T-helper 2 cell treated with Interferon-gamma antibody and Interleukin-4, amounts not matched to agents 5 μg/mL and 100 μg/mL, for 36 hours (primary cell): ENCODE data around the gene KCNK4.
"Not testable (repeated sequence)": the region's sequence is repeated elsewhere in the genome, so short reads cannot be mapped to it uniquely, and the experiment has no call there.

Source experiments
- DNase-seq: peaks from one replicate; pipeline ENCODE4 v3.0.0; 2021; ENCODE audit warnings: low spot score
- H3K27ac Mint-ChIP-seq: one replicate; pipeline ENCODE4 v1.8.0; 2021; ENCODE audit warnings: mild to moderate bottlenecking, mixed read lengths
- H3K27me3 Mint-ChIP-seq: one replicate; pipeline ENCODE4 v1.8.0; 2021; ENCODE audit warnings: low read depth, mixed read lengths
- H3K36me3 Mint-ChIP-seq: one replicate; pipeline ENCODE4 v1.8.0; 2021; ENCODE audit warnings: low read depth, mixed read lengths
- H3K4me1 Mint-ChIP-seq: one replicate; pipeline ENCODE4 v1.8.0; 2021; ENCODE audit warnings: low read depth, mixed read lengths
- H3K4me3 Mint-ChIP-seq: one replicate; pipeline ENCODE4 v1.8.0; 2022; ENCODE audit warnings: mild to moderate bottlenecking, moderate library complexity, mixed read lengths
- H3K9me3 Mint-ChIP-seq: one replicate; pipeline ENCODE4 v1.8.0; 2021; ENCODE audit warnings: mixed read lengths

The KCNK4 gene

GRCh38 chr11:64312947-64313346 lies 21.8 kb downstream of the KCNK4 start:
- DNase-seq = no peak
- Mint-ChIP-seq H3K27ac (peak overlapping the region; percentile 37), H3K4me3 (no peak overlapping the region), H3K4me1 (peaks cover 19% of the 10 kb centered on the region), H3K9me3 (no peaks in the 10 kb centered on the region), H3K27me3 (no peaks in the 10 kb centered on the region), H3K36me3 (peaks cover 32% of the 10 kb centered on the region)

- no peak overlapping the region for H3K4me3 Mint-ChIP-seq
- peaks cover 19% of the 10 kb centered on the region for H3K4me1 Mint-ChIP-seq
- H3K27ac Mint-ChIP-seq = peak overlapping the region; percentile 33
Observed at GRCh38 chr11:64313491-64314145, 22.5 kb downstream of the KCNK4 start.

GRCh38 chr11:64314146-64314804 lies 23.2 kb downstream of the KCNK4 start:
- H3K27ac Mint-ChIP-seq = no peak overlapping the region
- peaks cover 23% of the 10 kb centered on the region for H3K4me1 Mint-ChIP-seq

More at GRCh38 chr11:64313491-64314145, 22.5 kb downstream of the KCNK4 start:
- H3K36me3 Mint-ChIP-seq = peaks cover 32% of the 10 kb centered on the region
- DNase-seq = no peak
- no peaks in the 10 kb centered on the region for H3K9me3 Mint-ChIP-seq
- H3K27me3 Mint-ChIP-seq = no peaks in the 10 kb centered on the region

GRCh38 chr11:64314805-64315561 lies 23.9 kb downstream of the KCNK4 start:
- Mint-ChIP-seq H3K27me3 (no peaks in the 10 kb centered on the region), H3K27ac (no peak overlapping the region), H3K36me3 (peaks cover 35% of the 10 kb centered on the region), H3K4me3 (peak overlapping the region; percentile 26), H3K4me1 (peaks cover 25% of the 10 kb centered on the region), H3K9me3 (no peaks in the 10 kb centered on the region)
- DNase-seq = no peak

More at GRCh38 chr11:64314146-64314804, 23.2 kb downstream of the KCNK4 start:
- H3K27me3 Mint-ChIP-seq = no peaks in the 10 kb centered on the region
- H3K36me3 Mint-ChIP-seq = peaks cover 32% of the 10 kb centered on the region
- H3K4me3 Mint-ChIP-seq = no peak overlapping the region
- no peak for DNase-seq
- no peaks in the 10 kb centered on the region for H3K9me3 Mint-ChIP-seq

GRCh38 chr11:64315667-64316526 lies 24.8 kb downstream of the KCNK4 start:
- not testable (repeated sequence) for H3K27me3 Mint-ChIP-seq, DNase-seq
- peaks cover 24% of the 10 kb centered on the region for H3K4me1 Mint-ChIP-seq

GRCh38 chr11:64316672-64317324 lies 25.7 kb downstream of the KCNK4 start:
- DNase-seq = peak; percentile 40
- H3K9me3 Mint-ChIP-seq = no peaks in the 10 kb centered on the region
- no peaks in the 10 kb centered on the region for H3K27me3 Mint-ChIP-seq
- H3K4me3 Mint-ChIP-seq = peak overlapping the region; percentile 97
- H3K36me3 Mint-ChIP-seq = peaks cover 42% of the 10 kb centered on the region
- H3K4me1 Mint-ChIP-seq = peaks cover 25% of the 10 kb centered on the region
- peak overlapping the region; percentile 100 for H3K27ac Mint-ChIP-seq

More at GRCh38 chr11:64315667-64316526, 24.8 kb downstream of the KCNK4 start:
- peaks cover 37% of the 10 kb centered on the region for H3K36me3 Mint-ChIP-seq
- peak overlapping the region; percentile 100 for H3K27ac Mint-ChIP-seq
- H3K9me3 Mint-ChIP-seq = not testable (repeated sequence)
- peak overlapping the region; percentile 97 for H3K4me3 Mint-ChIP-seq

- DNase-seq = peak; percentile 97
- Mint-ChIP-seq H3K4me1 (peaks cover 24% of the 10 kb centered on the region), H3K4me3 (peak within 1 kb of the TSS; percentile 97), H3K9me3 (no peaks in the 10 kb centered on the region), H3K27ac (peak within 1 kb of the TSS; percentile 100), H3K36me3 (peaks cover 42% of the 10 kb centered on the region), H3K27me3 (no peaks in the 10 kb centered on the region)
Observed at GRCh38 chr11:64317325-64317960, 26.3 kb downstream of the KCNK4 start, which contains the start of gene TRMT112. Gene TRMT112, minus strand, starts transcription at chr11:64317559. Its CDS starts 33 bp downstream, at chr11:64317526.

GRCh38 chr11:64317961-64318765 lies 27.1 kb downstream of the KCNK4 start, which contains the start of gene PRDX5:
Gene PRDX5, plus strand, starts transcription at chr11:64318121. Its CDS starts 95 bp downstream, at chr11:64318216.
- Mint-ChIP-seq H3K9me3 (no peaks in the 10 kb centered on the region), H3K27me3 (no peaks in the 10 kb centered on the region), H3K36me3 (peaks cover 37% of the 10 kb centered on the region), H3K4me3 (peak within 1 kb of the TSS; percentile 97), H3K4me1 (peaks cover 21% of the 10 kb centered on the region), H3K27ac (peak within 1 kb of the TSS; percentile 100)
- DNase-seq = peak; percentile 97

- no peaks in the 10 kb centered on the region for H3K27me3 Mint-ChIP-seq
- peaks cover 36% of the 10 kb centered on the region for H3K36me3 Mint-ChIP-seq
- H3K27ac Mint-ChIP-seq = peak overlapping the region; percentile 100
- no peaks in the 10 kb centered on the region for H3K9me3 Mint-ChIP-seq
- peak overlapping the region; percentile 97 for H3K4me3 Mint-ChIP-seq
- peaks cover 21% of the 10 kb centered on the region for H3K4me1 Mint-ChIP-seq
- no peak for DNase-seq
Observed at GRCh38 chr11:64318766-64319761, 28.0 kb downstream of the KCNK4 start.

GRCh38 chr11:64320556-64320955 lies 29.5 kb downstream of the KCNK4 start:
- no peak overlapping the region for H3K4me3 Mint-ChIP-seq
- peaks cover 21% of the 10 kb centered on the region for H3K4me1 Mint-ChIP-seq
- DNase-seq = no peak
- no peaks in the 10 kb centered on the region for H3K27me3 Mint-ChIP-seq
- H3K27ac Mint-ChIP-seq = no peak overlapping the region
- H3K9me3 Mint-ChIP-seq = no peaks in the 10 kb centered on the region
- H3K36me3 Mint-ChIP-seq = peaks cover 24% of the 10 kb centered on the region

- Mint-ChIP-seq H3K27ac (no peak overlapping the region), H3K27me3 (no peaks in the 10 kb centered on the region), H3K4me1 (peaks cover 21% of the 10 kb centered on the region), H3K36me3 (peaks cover 24% of the 10 kb centered on the region), H3K4me3 (no peak overlapping the region), H3K9me3 (no peaks in the 10 kb centered on the region)
- no peak for DNase-seq
Observed at GRCh38 chr11:64321026-64321425, 29.9 kb downstream of the KCNK4 start.
